HEK293 (cell line): ENCODE data around the gene ITGB5.

Source experiments
- CTCF ChIA-PET: fragments of 350-600 bp; formaldehyde crosslinking; extraction: SDS; loops from one replicate; lab custom pipeline; 2021; ENCODE audit warnings: antibody characterized with exemption; lab: Yijun Ruan, JAX
- POLR2A ChIA-PET: fragments of 300-600 bp; formaldehyde crosslinking; extraction: SDS; loops from one replicate; lab custom pipeline; 2020; ENCODE audit warnings: antibody characterized with exemption, inconsistent platforms; lab: Yijun Ruan, JAX
- H3K27ac ChIP-seq: fragments of 200-500 bp; sonication (Bioruptor generic); 2 replicates; pipeline ENCODE4 v1.5.1; 2014; ENCODE audit warnings: low read depth, low read length, control low read depth, inconsistent platforms; ENCODE audit errors: extremely low read depth
- H3K36me3 ChIP-seq, 2 experiments: fragments of 200-500 bp in 1 of 2; sonication (Bioruptor generic) in 1 of 2; 1 replicate in 1 of 2; 2 replicates in 1 of 2; pipeline ENCODE4 v1.5.1; 2014 to 2017; ENCODE audit warnings: inconsistent platforms in 2 of 2, low read length in 2 of 2; ENCODE audit not compliant: control insufficient read depth in 2 of 2, insufficient read depth in 1 of 2
- H3K4me1 ChIP-seq: fragments of 200-500 bp; sonication (Bioruptor generic); 2 replicates; pipeline ENCODE4 v1.5.1; 2014; ENCODE audit warnings: mild to moderate bottlenecking, low read length, inconsistent platforms; ENCODE audit not compliant: control insufficient read depth, insufficient read depth
- H3K4me3 ChIP-seq: 2 replicates; pipeline ENCODE4 v1.5.1; 2011; ENCODE audit warnings: low read depth, mild to moderate bottlenecking, control low read depth, low read length, moderate library complexity
- H3K9me3 ChIP-seq: fragments of 200-500 bp; sonication (Bioruptor generic); 2 replicates; pipeline ENCODE4 v1.5.1; 2014; ENCODE audit warnings: low read depth, low read length, inconsistent platforms; ENCODE audit not compliant: control insufficient read depth, insufficient read depth
- EGR2 ChIP-seq: fragments of 450-650 bp; formaldehyde crosslinking; IDR thresholded peaks from 2 replicates; pipeline ENCODE4 v1.5.1; 2016; ENCODE audit warnings: low read depth, missing biosample characterization, missing genetic modification characterization
- ELK4 ChIP-seq: IDR thresholded peaks from 2 replicates; pipeline ENCODE4 v1.6.1; 2011; ENCODE audit warnings: mild to moderate bottlenecking, low read depth, low read length, borderline replicate concordance
- GLI2 ChIP-seq: fragments of 450-650 bp; formaldehyde crosslinking; IDR thresholded peaks from 2 replicates; pipeline ENCODE4; 2017; ENCODE audit warnings: missing biosample characterization, missing genetic modification characterization, low read depth, borderline replicate concordance
- KLF16 ChIP-seq: fragments of 450-650 bp; formaldehyde crosslinking; IDR thresholded peaks from 2 replicates; pipeline ENCODE4 v1.5.1; 2017; ENCODE audit warnings: missing biosample characterization, missing genetic modification characterization
- MZF1 ChIP-seq: fragments of 450-650 bp; formaldehyde crosslinking; IDR thresholded peaks from 2 replicates; pipeline ENCODE4 v1.5.1; 2017; ENCODE audit warnings: missing biosample characterization, missing genetic modification characterization, borderline replicate concordance
- ZBTB10 ChIP-seq: fragments of 450-650 bp; formaldehyde crosslinking; IDR thresholded peaks from 2 replicates; pipeline ENCODE4 v1.5.1; 2016; ENCODE audit warnings: missing biosample characterization, missing genetic modification characterization
- ZFP69B ChIP-seq: fragments of 450-650 bp; formaldehyde crosslinking; IDR thresholded peaks from 2 replicates; pipeline ENCODE4 v1.5.1; 2016; ENCODE audit warnings: missing biosample characterization, missing genetic modification characterization
- ZNF114 ChIP-seq: fragments of 450-650 bp; formaldehyde crosslinking; IDR thresholded peaks from 2 replicates; pipeline ENCODE4 v1.5.0; 2017; ENCODE audit warnings: missing biosample characterization, missing genetic modification characterization
- ZNF121 ChIP-seq: fragments of 450-650 bp; formaldehyde crosslinking; IDR thresholded peaks from 2 replicates; pipeline ENCODE4 v1.5.1; 2016; ENCODE audit warnings: missing biosample characterization, missing genetic modification characterization
- ZNF2 ChIP-seq: fragments of 450-650 bp; formaldehyde crosslinking; IDR thresholded peaks from 2 replicates; pipeline ENCODE4 v1.5.1; 2016; ENCODE audit warnings: missing biosample characterization, missing genetic modification characterization
- ZNF37A ChIP-seq: fragments of 450-650 bp; IDR thresholded peaks from 2 replicates; pipeline ENCODE4 v1.5.1; 2018; ENCODE audit warnings: missing biosample characterization, missing genetic modification characterization
- ZNF394 ChIP-seq: fragments of 450-650 bp; formaldehyde crosslinking; IDR thresholded peaks from 2 replicates; pipeline ENCODE4 v1.5.1; 2016; ENCODE audit warnings: missing biosample characterization, missing genetic modification characterization, mild to moderate bottlenecking, moderate library complexity, borderline replicate concordance
- ZNF398 ChIP-seq: fragments of 450-650 bp; formaldehyde crosslinking; IDR thresholded peaks from 2 replicates; pipeline ENCODE4 v1.5.1; 2017; ENCODE audit warnings: missing biosample characterization, missing genetic modification characterization
- ZNF549 ChIP-seq: fragments of 450-650 bp; IDR thresholded peaks from 2 replicates; pipeline ENCODE4 v1.5.1; 2018; ENCODE audit warnings: missing biosample characterization, missing genetic modification characterization, mild to moderate bottlenecking, inconsistent platforms, moderate library complexity
- ZNF560 ChIP-seq: fragments of 450-650 bp; formaldehyde crosslinking; IDR thresholded peaks from 2 replicates; pipeline ENCODE4 v1.5.1; 2017; ENCODE audit warnings: missing biosample characterization, missing genetic modification characterization, borderline replicate concordance
- ZNF600 ChIP-seq: fragments of 450-650 bp; formaldehyde crosslinking; IDR thresholded peaks from 2 replicates; pipeline ENCODE4 v1.5.1; 2016; ENCODE audit warnings: missing biosample characterization, missing genetic modification characterization
- ZNF837 ChIP-seq: fragments of 450-650 bp; formaldehyde crosslinking; IDR thresholded peaks from 2 replicates; pipeline ENCODE4 v1.5.1; 2016; ENCODE audit warnings: missing biosample characterization, missing genetic modification characterization

The ITGB5 gene

GRCh38 chr3:124761250-124761796 lies 125.8 kb downstream of the ITGB5 start (continued):
- TF ChIP-seq ZNF114 (no peak), ZBTB10 (no peak)

GRCh38 chr3:124760601-124761000 lies 126.6 kb downstream of the ITGB5 start:
- Histone ChIP-seq H3K36me3 (peaks cover 0 to 28% of the 10 kb centered on the region in 2 experiments; a peak in 1 of 3 replicates), H3K9me3 (no peaks in the 10 kb centered on the region), H3K4me3 (no peak overlapping the region), H3K27ac (no peak overlapping the region), H3K4me1 (no peaks in the 10 kb centered on the region)
- ChIA-PET POLR2A (interaction anchor here (0.7 to 1.8 kb wide), 4 partner anchors 10 to 143 kb away, joined by 3 to 5 read pairs (median 4); no protein-coding TSS in a partner anchor), CTCF (interaction anchor here (0.5 to 10.8 kb wide), 31 partner anchors 11 to 1359 kb away, joined by 3 to 201 read pairs (median 4); partner anchors contain the start of gene ITGB5)
- no peak for TF ChIP-seq ZNF560 (tag by site-specific recombination)
- TF ChIP-seq ZNF600: peak; percentile 47; the same call in 1 of the 2 replicates
- TF ChIP-seq, all 188 proteins: peak for 1

GRCh38 chr3:124759666-124760401 lies 127.3 kb downstream of the ITGB5 start:
- no peak for TF ChIP-seq ZNF394 (tag by site-specific recombination)
- TF ChIP-seq GLI2 (tag by site-specific recombination): no peak
- no peak for TF ChIP-seq ZNF37A (tag by site-specific recombination)
- TF ChIP-seq ZFP69B: no peak
- no peak for TF ChIP-seq ZNF549 (tag by site-specific recombination)
- ChIA-PET CTCF (interaction anchor here (0.5 to 10.8 kb wide), 13 partner anchors 11 to 826 kb away, joined by 3 to 201 read pairs (median 4); no protein-coding TSS in a partner anchor), POLR2A (interaction anchor here (1.8 kb wide), 1 partner anchor 144 kb away, joined by 5 read pairs; no protein-coding TSS in a partner anchor)
- peaks cover 0 to 20% of the 10 kb centered on the region in 2 experiments; a peak in 1 of 3 replicates for H3K36me3 ChIP-seq
- H3K27ac ChIP-seq: no peak overlapping the region
- H3K4me1 ChIP-seq: no peaks in the 10 kb centered on the region
- no peak overlapping the region for H3K4me3 ChIP-seq
- no peaks in the 10 kb centered on the region for H3K9me3 ChIP-seq

GRCh38 chr3:124758851-124759635 lies 128.1 kb downstream of the ITGB5 start:
- CTCF ChIA-PET: interaction anchor here (0.5 to 10.8 kb wide), 9 partner anchors 29 to 682 kb away, joined by 3 to 201 read pairs (median 3); no protein-coding TSS in a partner anchor
- Histone ChIP-seq H3K4me1 (no peaks in the 10 kb centered on the region), H3K4me3 (no peak overlapping the region), H3K36me3 (peaks cover 0 to 13% of the 10 kb centered on the region in 2 experiments; a peak in 1 of 3 replicates), H3K9me3 (no peaks in the 10 kb centered on the region), H3K27ac (no peak overlapping the region)
- no peak for TF ChIP-seq ELK4
- no peak for TF ChIP-seq MZF1
- no peak for TF ChIP-seq ZBTB10
- TF ChIP-seq ZNF398: no peak
- no peak for TF ChIP-seq ZNF2 (tag by site-specific recombination)
- TF ChIP-seq KLF16 (tag by site-specific recombination): no peak
- TF ChIP-seq EGR2: no peak
- no peak for TF ChIP-seq ZNF121 (tag by site-specific recombination)
- TF ChIP-seq ZNF837 (tag by site-specific recombination): no peak
- POLR2A ChIA-PET: no interaction called here
